Lung (tissue), 12 donors: ENCODE measurements around the gene PLXNB3. TPM values are rescaled to one million over a fixed set of nuclear protein-coding genes. Genes with fewer than 3 reads are reported as not detected.

Source experiments
- ATAC-seq: fragments of 200-7000 bp; cut with Tn5 transposase; one replicate; pipeline ENCODE4 v1.9.1; 2020; ENCODE audit warnings: moderate number of reproducible peaks; ENCODE audit not compliant: insufficient read depth, low FRiP score
- DNase-seq, 3 donors: peaks; one replicate each; pipeline ENCODE4 v3.0.0-alpha.2; 2013 to 2017
- H3K27ac ChIP-seq, 2 donors: one replicate each; pipeline ENCODE4 v1.5.1; 2013; ENCODE audit warnings: mild to moderate bottlenecking in 2 of 2, moderate library complexity in 2 of 2, control low read depth in 1 of 2, inconsistent platforms in 1 of 2, low read depth in 1 of 2, low read length in 1 of 2
- H3K27me3 ChIP-seq, 3 donors: one replicate each; pipeline ENCODE4 v1.5.1; 2013; ENCODE audit warnings: low read length in 2 of 3; ENCODE audit not compliant: control insufficient read depth in 3 of 3, insufficient read depth in 3 of 3
- H3K36me3 ChIP-seq, 4 donors: one replicate each; pipeline ENCODE4 v1.5.1; 2013; ENCODE audit warnings: low read length in 4 of 4, mild to moderate bottlenecking in 1 of 4, moderate library complexity in 1 of 4; ENCODE audit not compliant: control insufficient read depth in 4 of 4, insufficient read depth in 4 of 4
- H3K4me1 ChIP-seq, 5 donors: one replicate each; pipeline ENCODE4 v1.5.1; 2013; ENCODE audit warnings: low read length in 5 of 5, mild to moderate bottlenecking in 2 of 5, moderate library complexity in 1 of 5; ENCODE audit not compliant: control insufficient read depth in 5 of 5, insufficient read depth in 5 of 5
- H3K4me3 ChIP-seq: one replicate; pipeline ENCODE4 v1.5.1; 2013; ENCODE audit warnings: mild to moderate bottlenecking, control low read depth, moderate library complexity
- H3K9ac ChIP-seq, 2 donors: one replicate each; pipeline ENCODE4 v1.5.1; 2013; ENCODE audit warnings: low read length in 2 of 2, control low read depth in 1 of 2; ENCODE audit not compliant: insufficient read depth in 1 of 2
- H3K9me3 ChIP-seq, 4 donors: one replicate each; pipeline ENCODE4 v1.5.1; 2013; ENCODE audit warnings: low read length in 3 of 4, mild to moderate bottlenecking in 1 of 4, moderate library complexity in 1 of 4; ENCODE audit not compliant: control insufficient read depth in 4 of 4, insufficient read depth in 3 of 4
- WGBS, 2 donors: extraction: QIAGEN DNeasy Blood & Tissue Kit; methylation state at CpG; one replicate each; pipeline ENCODE4 v1.1.7; 2013; 5-methylcytosine and 5-hydroxymethylcytosine counted together
- polyA plus RNA-seq, 2 donors: library from polyadenylated mRNA; stranded (reverse); fragments of 200-250 nt; gene quantifications; one replicate each; pipeline ENCODE4 v1.2.1, GENCODE V29; 2013
- total RNA-seq, 2 donors: library from RNA; depleted of rRNA in 1 of 2; stranded (reverse); fragments of >200 nt in 1 of 2; gene quantifications; one replicate each; pipeline ENCODE4 v1.2.1, GENCODE V29; 2014 to 2021
- TF ChIP-seq, protein P1 (sequence below): IDR thresholded peaks from 2 replicates; pipeline ENCODE4 v1.5.1; 2012; ENCODE audit warnings: mild to moderate bottlenecking; ENCODE audit errors: control extremely low read depth, extremely low read depth
- donor health status: control.
- donor health status: control.
- donor health status: Bipolar disorder and iron deficiency.
- donor health status: healthy.
- donor health status: DM: yes; HTN: yes; CAD: no.

The PLXNB3 gene
- total and polyA plus RNA-seq, 4 donors, result 1.0 to 2.6 (median 1.5) TPM

DNA sequence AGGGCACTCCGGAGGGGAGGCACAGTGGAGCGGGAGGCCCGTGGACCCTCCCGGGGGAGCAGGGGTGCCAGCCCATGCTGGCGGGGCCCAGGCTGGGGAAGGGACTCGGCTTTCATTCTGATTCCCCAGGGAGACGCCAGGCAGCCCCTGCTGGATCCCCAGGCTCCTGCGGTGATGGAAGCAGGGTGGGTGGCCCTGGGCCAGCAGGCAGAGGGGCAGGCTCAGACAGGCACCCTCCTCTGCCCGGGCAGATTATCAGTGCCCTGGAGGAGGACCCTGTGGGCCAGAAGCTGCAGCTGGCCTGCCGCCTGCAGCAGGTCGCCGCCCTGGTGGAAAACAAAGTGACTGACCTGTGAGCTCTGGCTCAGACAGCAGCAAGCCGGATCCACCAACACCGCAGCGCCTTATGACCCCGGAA lies 14.6 kb downstream of the PLXNB3 start:
- no peak for ATAC-seq
- DNase-seq, result no peak
- 86 to 90% methylated on average over 8 to 16 of the region's 16 CpGs for WGBS, 2 donors

GRCh38 chrX:153779891-153780677 lies 16.0 kb downstream of the PLXNB3 start:
- Histone ChIP-seq H3K36me3 (peaks cover 0 to 6% (median 0%) of the 10 kb centered on the region in 4 donors), H3K4me1 (peaks cover 0 to 4% (median 0%) of the 10 kb centered on the region in 5 donors), H3K27ac (no peak overlapping the region), H3K27me3 (no peaks in the 10 kb centered on the region), H3K4me3 (no peak overlapping the region), H3K9me3 (peaks cover 0 to 2% (median 0%) of the 10 kb centered on the region in 4 donors), H3K9ac (no peak overlapping the region)
- TF ChIP-seq, protein P1, sequence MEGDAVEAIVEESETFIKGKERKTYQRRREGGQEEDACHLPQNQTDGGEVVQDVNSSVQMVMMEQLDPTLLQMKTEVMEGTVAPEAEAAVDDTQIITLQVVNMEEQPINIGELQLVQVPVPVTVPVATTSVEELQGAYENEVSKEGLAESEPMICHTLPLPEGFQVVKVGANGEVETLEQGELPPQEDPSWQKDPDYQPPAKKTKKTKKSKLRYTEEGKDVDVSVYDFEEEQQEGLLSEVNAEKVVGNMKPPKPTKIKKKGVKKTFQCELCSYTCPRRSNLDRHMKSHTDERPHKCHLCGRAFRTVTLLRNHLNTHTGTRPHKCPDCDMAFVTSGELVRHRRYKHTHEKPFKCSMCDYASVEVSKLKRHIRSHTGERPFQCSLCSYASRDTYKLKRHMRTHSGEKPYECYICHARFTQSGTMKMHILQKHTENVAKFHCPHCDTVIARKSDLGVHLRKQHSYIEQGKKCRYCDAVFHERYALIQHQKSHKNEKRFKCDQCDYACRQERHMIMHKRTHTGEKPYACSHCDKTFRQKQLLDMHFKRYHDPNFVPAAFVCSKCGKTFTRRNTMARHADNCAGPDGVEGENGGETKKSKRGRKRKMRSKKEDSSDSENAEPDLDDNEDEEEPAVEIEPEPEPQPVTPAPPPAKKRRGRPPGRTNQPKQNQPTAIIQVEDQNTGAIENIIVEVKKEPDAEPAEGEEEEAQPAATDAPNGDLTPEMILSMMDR, result no peak
- no peak for ATAC-seq
- 62 to 79% methylated on average over 16 to 18 of the region's 18 CpGs for WGBS, 2 donors
- no peak for DNase-seq

More for the DNA sequence above, 14.6 kb downstream of the PLXNB3 start:
- no peaks in the 10 kb centered on the region for H3K27me3 ChIP-seq
- H3K27ac ChIP-seq, result no peak overlapping the region
- peaks cover 0 to 4% (median 0%) of the 10 kb centered on the region in 5 donors for H3K4me1 ChIP-seq
- TF ChIP-seq, protein P1, result no peak
- no peak overlapping the region for H3K9ac ChIP-seq
- no peak overlapping the region for H3K4me3 ChIP-seq
- H3K9me3 ChIP-seq, result peaks cover 0 to 2% (median 0%) of the 10 kb centered on the region in 4 donors
- peaks cover 0 to 2% (median 0%) of the 10 kb centered on the region in 4 donors for H3K36me3 ChIP-seq

GRCh38 chrX:153780678-153781427 lies 16.8 kb downstream of the PLXNB3 start, which contains the start of gene SRPK3:
TSS of gene SRPK3 (plus strand) at chrX:153781041. CDS start at chrX:153781087, 46 bp downstream.
- TF ChIP-seq, protein P1, result no peak
- DNase-seq (peak in 2 of 3 donors; percentile 27 to 32), ATAC-seq (peak; percentile 19)
- WGBS, 2 donors, result 24 to 58% methylated on average over 16 to 52 of the region's 52 CpGs
- peaks cover 0 to under 1% (median 0%) of the 10 kb centered on the region in 4 donors for H3K9me3 ChIP-seq
- no peak within 1 kb of the TSS for H3K9ac ChIP-seq
- H3K4me3 ChIP-seq, result no peak within 1 kb of the TSS
- peak within 1 kb of the TSS in 1 of 2 donors; percentile 69 for H3K27ac ChIP-seq
- H3K4me1 ChIP-seq, result peaks cover 0 to 4% (median 0%) of the 10 kb centered on the region in 5 donors
- no peaks in the 10 kb centered on the region for H3K27me3 ChIP-seq
- peaks cover 0 to 11% (median 0%) of the 10 kb centered on the region in 4 donors for H3K36me3 ChIP-seq
